Measurements from ENCODE around the gene C5orf58. TPM values are rescaled to one million over a fixed set of nuclear protein-coding genes. Genes with fewer than 3 reads are reported as not detected.

The C5orf58 gene
- total RNA-seq, 2 donors from 2014 or later, result 15.7 TPM; not detected in 1

DNA sequence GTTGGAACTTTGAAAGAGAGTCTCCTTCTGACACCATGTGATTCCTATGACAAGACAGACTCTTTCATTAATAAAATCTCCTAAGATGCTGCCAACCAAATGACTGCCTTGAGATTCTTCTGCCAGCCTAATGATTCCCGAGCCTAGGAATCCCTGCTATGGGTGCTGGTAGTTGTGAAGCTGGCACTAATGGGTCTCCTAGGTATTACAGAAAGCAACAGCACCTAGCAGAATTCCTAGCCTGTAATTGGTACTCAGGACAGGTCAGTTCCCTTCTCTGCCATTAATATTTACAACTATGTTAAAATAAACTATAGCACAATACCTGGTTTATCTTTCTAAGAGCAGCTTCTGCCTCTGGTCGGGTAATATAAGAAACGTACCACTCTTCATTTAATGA, 19.3 kb downstream of the C5orf58 start:
- TF ChIP-seq POLR2A (IDR thresholded peaks at IDR 0.05), result no peak
- TF ChIP-seq, protein P1, sequence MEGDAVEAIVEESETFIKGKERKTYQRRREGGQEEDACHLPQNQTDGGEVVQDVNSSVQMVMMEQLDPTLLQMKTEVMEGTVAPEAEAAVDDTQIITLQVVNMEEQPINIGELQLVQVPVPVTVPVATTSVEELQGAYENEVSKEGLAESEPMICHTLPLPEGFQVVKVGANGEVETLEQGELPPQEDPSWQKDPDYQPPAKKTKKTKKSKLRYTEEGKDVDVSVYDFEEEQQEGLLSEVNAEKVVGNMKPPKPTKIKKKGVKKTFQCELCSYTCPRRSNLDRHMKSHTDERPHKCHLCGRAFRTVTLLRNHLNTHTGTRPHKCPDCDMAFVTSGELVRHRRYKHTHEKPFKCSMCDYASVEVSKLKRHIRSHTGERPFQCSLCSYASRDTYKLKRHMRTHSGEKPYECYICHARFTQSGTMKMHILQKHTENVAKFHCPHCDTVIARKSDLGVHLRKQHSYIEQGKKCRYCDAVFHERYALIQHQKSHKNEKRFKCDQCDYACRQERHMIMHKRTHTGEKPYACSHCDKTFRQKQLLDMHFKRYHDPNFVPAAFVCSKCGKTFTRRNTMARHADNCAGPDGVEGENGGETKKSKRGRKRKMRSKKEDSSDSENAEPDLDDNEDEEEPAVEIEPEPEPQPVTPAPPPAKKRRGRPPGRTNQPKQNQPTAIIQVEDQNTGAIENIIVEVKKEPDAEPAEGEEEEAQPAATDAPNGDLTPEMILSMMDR (IDR thresholded peaks at IDR 0.05), result no peak
- TF ChIP-seq POLR2AphosphoS5 (IDR thresholded peaks at IDR 0.05), result no peak
- DNase-seq (ENCODE audit: low spot score), result no peak
- WGBS, result 25% methylated on average over 3 of the region's 3 CpGs
- Histone ChIP-seq H3K27me3 (replicated peaks; ENCODE audit: insufficient read depth) (no peaks in the 10 kb centered on the region), H3K36me3 (no peaks in the 10 kb centered on the region), H3K9me3 (no peaks in the 10 kb centered on the region), H3K4me3 (no peak overlapping the region), H3K4me1 (replicated peaks) (peaks cover 7% of the 10 kb centered on the region), H3K27ac (peak overlapping the region in 1 of 2 donors; percentile 22)
- intact Hi-C loops (cut with DNase I), result no loop called here

DNA sequence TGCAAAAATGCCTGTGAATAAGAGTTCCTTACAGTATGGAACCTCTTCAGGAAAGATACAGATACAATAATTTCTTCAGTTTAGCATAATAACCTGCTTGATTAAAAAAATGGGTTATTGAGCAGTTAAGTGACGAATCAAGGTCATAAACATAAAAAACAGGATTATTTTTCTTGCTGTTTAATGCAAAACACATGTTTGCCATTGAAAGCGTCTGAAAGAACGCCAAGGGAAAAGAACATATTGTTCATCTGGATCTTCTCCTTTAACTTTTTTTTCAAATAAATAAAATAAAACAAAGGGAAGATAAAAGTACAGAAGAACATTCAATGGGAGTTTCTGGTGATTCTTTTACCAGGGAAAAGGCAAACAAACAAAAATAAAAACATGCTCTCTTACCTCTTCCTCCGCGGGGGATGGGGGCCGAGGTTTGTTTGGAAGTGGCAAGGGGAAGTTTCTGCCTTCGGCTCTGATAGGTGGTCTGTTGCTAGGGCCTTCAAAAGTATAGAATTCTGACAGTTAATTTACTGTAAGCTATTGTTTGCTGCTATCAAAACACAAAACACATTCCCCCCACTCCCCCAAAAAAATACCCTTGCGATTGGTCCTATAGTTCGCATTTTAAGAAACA, 20.1 kb downstream of the C5orf58 start:
- H3K36me3 ChIP-seq, result no peaks in the 10 kb centered on the region
- no peaks in the 10 kb centered on the region for H3K9me3 ChIP-seq
- DNase-seq (ENCODE audit: low spot score), result no peak
- H3K4me3 ChIP-seq, result no peak overlapping the region
- WGBS, result 18% methylated on average over 9 of the region's 9 CpGs
- no peaks in the 10 kb centered on the region for H3K27me3 ChIP-seq (replicated peaks; ENCODE audit: insufficient read depth)
- intact Hi-C loops (cut with DNase I), result no loop called here
- no peak for TF ChIP-seq POLR2A (IDR thresholded peaks at IDR 0.05)
- TF ChIP-seq POLR2AphosphoS5 (IDR thresholded peaks at IDR 0.05), result no peak
- TF ChIP-seq, protein P1 (IDR thresholded peaks at IDR 0.05), result no peak
- H3K4me1 ChIP-seq (replicated peaks), result peaks cover 7% of the 10 kb centered on the region
- H3K27ac ChIP-seq, result no peak overlapping the region

DNA sequence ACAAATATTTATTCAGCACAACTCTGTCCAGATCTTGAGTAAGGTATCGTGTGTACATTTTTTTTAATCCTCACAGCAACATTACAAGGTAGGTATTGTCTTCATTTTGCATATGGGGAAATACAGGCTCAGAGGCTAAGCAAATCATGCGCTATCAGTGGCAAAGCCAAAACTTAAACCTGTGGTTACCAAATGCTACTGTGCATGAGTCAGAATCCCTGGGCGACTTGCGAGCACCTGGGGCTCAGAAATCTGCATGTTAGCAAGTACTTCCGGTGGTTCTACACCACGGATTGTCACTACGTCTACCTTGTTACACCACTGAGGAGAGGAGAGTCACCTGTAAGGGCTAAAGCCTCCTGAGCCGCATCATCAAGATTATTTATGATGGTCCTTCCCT, 21.3 kb downstream of the C5orf58 start:
- H3K27me3 ChIP-seq (replicated peaks; ENCODE audit: insufficient read depth), result no peaks in the 10 kb centered on the region
- H3K4me1 ChIP-seq (replicated peaks), result peaks cover 7% of the 10 kb centered on the region
- H3K27ac ChIP-seq, result no peak overlapping the region
- H3K36me3 ChIP-seq, result no peaks in the 10 kb centered on the region
- no peaks in the 10 kb centered on the region for H3K9me3 ChIP-seq
- intact Hi-C loops (cut with DNase I), result no loop called here
- no peak overlapping the region for H3K4me3 ChIP-seq
- TF ChIP-seq POLR2A (IDR thresholded peaks at IDR 0.05), result no peak
- TF ChIP-seq, protein P1 (IDR thresholded peaks at IDR 0.05), result no peak
- TF ChIP-seq POLR2AphosphoS5 (IDR thresholded peaks at IDR 0.05), result peak; percentile 16
- peak; percentile 30 for DNase-seq (ENCODE audit: low spot score)
- 55% methylated on average over 8 of the region's 8 CpGs for WGBS

DNA sequence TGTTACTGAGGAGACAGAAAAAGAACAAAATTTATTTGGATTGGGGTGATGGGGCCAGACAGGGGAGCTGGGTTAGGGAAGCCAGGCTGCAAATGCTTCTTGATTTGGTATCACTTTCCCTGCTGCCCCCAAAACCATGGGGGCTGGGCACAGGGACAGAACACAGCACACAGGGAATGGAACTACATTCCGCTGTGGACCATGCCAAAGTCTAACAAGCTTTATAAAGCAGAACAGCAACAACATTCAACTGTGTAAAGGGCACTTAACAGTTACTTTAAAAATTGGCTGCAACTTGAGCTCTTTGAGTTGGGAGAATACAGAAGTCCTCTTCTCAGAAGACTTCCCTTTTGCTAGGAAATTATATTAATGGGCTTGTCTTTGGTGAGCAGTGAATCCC, 23.8 kb downstream of the C5orf58 start:
- no peak for DNase-seq (ENCODE audit: low spot score)
- TF ChIP-seq, protein P1 (IDR thresholded peaks at IDR 0.05), result no peak
- TF ChIP-seq POLR2A (IDR thresholded peaks at IDR 0.05) (no peak), POLR2AphosphoS5 (IDR thresholded peaks at IDR 0.05) (no peak)
- Histone ChIP-seq H3K27ac (no peak overlapping the region), H3K4me1 (replicated peaks) (peaks cover 4% of the 10 kb centered on the region), H3K36me3 (no peaks in the 10 kb centered on the region), H3K4me3 (no peak overlapping the region), H3K9me3 (no peaks in the 10 kb centered on the region), H3K27me3 (replicated peaks; ENCODE audit: insufficient read depth) (no peaks in the 10 kb centered on the region)
- intact Hi-C loops (cut with DNase I), result no loop called here
- WGBS, result 77% methylated on average over 1 of the region's 1 CpG

DNA sequence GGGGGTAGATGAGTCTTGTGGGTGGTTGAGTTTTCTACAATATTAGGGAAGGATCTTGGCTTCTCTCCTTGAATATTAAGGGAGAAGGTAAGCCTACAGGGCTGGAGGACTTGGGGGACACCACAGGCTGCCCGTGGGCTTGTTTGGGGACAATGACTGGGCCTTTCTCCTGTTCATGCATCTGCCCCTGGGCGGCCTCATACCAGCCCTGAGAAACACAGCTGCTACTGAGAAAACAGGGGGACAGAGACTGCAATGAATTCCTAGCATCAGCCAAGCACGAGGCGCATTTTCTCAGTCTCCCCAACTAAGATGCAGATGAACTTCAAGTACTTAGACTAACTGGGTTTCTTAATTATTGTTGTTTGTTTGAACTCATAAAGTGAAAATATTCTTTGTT, 24.6 kb downstream of the C5orf58 start:
- Histone ChIP-seq H3K36me3 (no peaks in the 10 kb centered on the region), H3K27ac (no peak overlapping the region), H3K9me3 (no peaks in the 10 kb centered on the region), H3K4me3 (no peak overlapping the region), H3K27me3 (replicated peaks; ENCODE audit: insufficient read depth) (no peaks in the 10 kb centered on the region), H3K4me1 (replicated peaks) (peaks cover under 1% of the 10 kb centered on the region)
- intact Hi-C loops (cut with DNase I), result no loop called here
- DNase-seq (ENCODE audit: low spot score), result no peak
- TF ChIP-seq, protein P1 (IDR thresholded peaks at IDR 0.05), result no peak
- no peak for TF ChIP-seq POLR2AphosphoS5 (IDR thresholded peaks at IDR 0.05)
- no peak for TF ChIP-seq POLR2A (IDR thresholded peaks at IDR 0.05)
- 94% methylated on average over 4 of the region's 4 CpGs for WGBS
